H1 (cell line): Measurements from ENCODE around the gene ITGAV. TPM values are rescaled to one million over a fixed set of nuclear protein-coding genes. Genes with fewer than 3 reads are reported as not detected.

Source experiments
- CTCF ChIA-PET: fragments of 300-600 bp; sonication (Branson Sonifier 250); formaldehyde crosslinking; loops from one replicate; lab custom pipeline; 2021; ENCODE audit not compliant: partially characterized antibody; lab: Charles Lee
- POLR2A ChIA-PET: fragments of 300-600 bp; sonication (Branson Sonifier 250); formaldehyde crosslinking; loops from one replicate; lab custom pipeline; 2021; ENCODE audit warnings: inconsistent platforms; ENCODE audit not compliant: partially characterized antibody; lab: Charles Lee
- DNase-seq, 2 experiments: peaks; one replicate each; pipeline versions ENCODE4 v3.0.0 to v3.0.0-alpha.2; 2010 to 2022; ENCODE audit warnings: low spot score in 2 of 2, low read depth in 1 of 2, mixed read lengths in 1 of 2
- FAIRE-seq: peaks from 2 replicates; lab custom pipeline; 2011; peaks lifted over from hg19 to GRCh38; lab: Jason Lieb, UNC
- H2AFZ ChIP-seq: 2 replicates; pipeline ENCODE4 v1.8.1; 2012; ENCODE audit warnings: low read length, inconsistent platforms
- H2AK5ac ChIP-seq: 2 replicates; pipeline ENCODE4 v1.6.1; 2013; ENCODE audit warnings: low read depth, low read length
- H2BK120ac ChIP-seq: replicated peaks from 2 replicates; pipeline ENCODE3; 2013; ENCODE audit warnings: low read depth, low read length, inconsistent platforms
- H2BK12ac ChIP-seq: 2 replicates; pipeline ENCODE4 v1.6.1; 2013; ENCODE audit warnings: low read depth, low read length
- H2BK15ac ChIP-seq: 2 replicates; pipeline ENCODE4 v1.6.1; 2013; ENCODE audit warnings: low read length
- H2BK20ac ChIP-seq: 2 replicates; pipeline ENCODE4 v1.6.1; 2013; ENCODE audit warnings: low read length
- H2BK5ac ChIP-seq: 2 replicates; pipeline ENCODE4 v1.6.1; 2013; ENCODE audit warnings: low read depth, low read length
- H3K14ac ChIP-seq: 2 replicates; pipeline ENCODE4 v1.6.1; 2013; ENCODE audit warnings: inconsistent platforms; ENCODE audit not compliant: insufficient read length
- H3K18ac ChIP-seq: 2 replicates; pipeline ENCODE4 v1.6.1; 2013; ENCODE audit warnings: low read length; ENCODE audit errors: extremely low read depth
- H3K23ac ChIP-seq: 2 replicates; pipeline ENCODE4 v1.6.1; 2013; ENCODE audit warnings: inconsistent platforms; ENCODE audit not compliant: insufficient read length
- H3K23me2 ChIP-seq: 2 replicates; pipeline ENCODE4 v1.6.1; 2013; ENCODE audit warnings: low read depth, low read length
- H3K27ac ChIP-seq: 2 replicates; pipeline ENCODE4 v1.6.1; 2011; ENCODE audit warnings: low read depth, low read length, inconsistent platforms
- H3K27me3 ChIP-seq, 4 experiments: replicated peaks in 1 of 4; 1 replicate in 1 of 4; 2 replicates in 3 of 4; pipeline versions ENCODE4 v1.6.1 to v1.8.1; 2011 to 2013; ENCODE audit warnings: low read length in 3 of 4, mild to moderate bottlenecking in 3 of 4, inconsistent platforms in 2 of 4, mixed read lengths in 2 of 4, moderate library complexity in 1 of 4; ENCODE audit not compliant: control insufficient read depth in 3 of 4, insufficient read depth in 3 of 4; ENCODE audit errors: extremely low read depth in 1 of 4
- H3K36me3 ChIP-seq, 4 experiments: 2 replicates each; pipeline versions ENCODE4 v1.6.1 to v1.8.1; 2011 to 2013; ENCODE audit warnings: mild to moderate bottlenecking in 4 of 4, low read length in 3 of 4, moderate library complexity in 2 of 4, control low read depth in 1 of 4, inconsistent platforms in 1 of 4; ENCODE audit not compliant: insufficient read depth in 4 of 4, control insufficient read depth in 2 of 4
- H3K4ac ChIP-seq: replicated peaks from 2 replicates; pipeline ENCODE3; 2013; ENCODE audit warnings: low read length, low read depth, mixed read lengths, inconsistent platforms; ENCODE audit not compliant: insufficient read length
- H3K4me1 ChIP-seq, 4 experiments: replicated peaks in 1 of 4; 1 replicate in 1 of 4; 2 replicates in 3 of 4; pipeline versions ENCODE4 v1.6.1 to v1.8.1; 2011 to 2013; ENCODE audit warnings: low read length in 3 of 4, inconsistent platforms in 2 of 4, mixed read lengths in 1 of 4; ENCODE audit not compliant: insufficient read depth in 4 of 4, control insufficient read depth in 3 of 4
- H3K4me2 ChIP-seq, 2 experiments: 2 replicates each; pipeline versions ENCODE4 v1.6.1 to v1.8.1; 2011 to 2013; ENCODE audit warnings: low read depth in 2 of 2, low read length in 2 of 2, control low read depth in 1 of 2, inconsistent platforms in 1 of 2, mild to moderate bottlenecking in 1 of 2; ENCODE audit not compliant: insufficient read depth in 1 of 2
- H3K4me3 ChIP-seq, 4 experiments: fragments of 200-600, 300-600 bp in 1 of 4; sonication (generic), shearing (Covaris generic), sonication (Bioruptor Twin) in 1 of 4; 2 replicates each; pipeline versions ENCODE4 v1.5.1 to v1.8.1; 2011 to 2016; ENCODE audit warnings: low read length in 4 of 4, low read depth in 3 of 4, control low read depth in 2 of 4, inconsistent platforms in 2 of 4, mild to moderate bottlenecking in 2 of 4, mixed read lengths in 1 of 4, moderate library complexity in 1 of 4; ENCODE audit not compliant: insufficient read depth in 2 of 4; ENCODE audit errors: extremely low read depth in 1 of 4
- H3K56ac ChIP-seq: replicated peaks from 2 replicates; pipeline ENCODE3; 2013; ENCODE audit warnings: low read depth, mild to moderate bottlenecking, mixed read lengths, low read length, inconsistent platforms; ENCODE audit not compliant: insufficient read length
- H3K79me1 ChIP-seq: 2 replicates; pipeline ENCODE4 v1.6.1; 2013; ENCODE audit warnings: low read depth, low read length, control low read depth
- H3K79me2 ChIP-seq, 2 experiments: 2 replicates each; pipeline versions ENCODE4 v1.6.1 to v1.8.1; 2012 to 2013; ENCODE audit warnings: low read length in 2 of 2, mild to moderate bottlenecking in 2 of 2, inconsistent platforms in 1 of 2; ENCODE audit not compliant: insufficient read depth in 2 of 2, control insufficient read depth in 1 of 2
- H3K9ac ChIP-seq, 4 experiments: replicated peaks in 1 of 4; 1 replicate in 1 of 4; 2 replicates in 3 of 4; pipeline versions ENCODE4 v1.6.1 to v1.8.1; 2011 to 2013; ENCODE audit warnings: low read depth in 3 of 4, low read length in 3 of 4, control low read depth in 2 of 4, mild to moderate bottlenecking in 2 of 4, moderate library complexity in 2 of 4, inconsistent platforms in 1 of 4; ENCODE audit errors: extremely low read depth in 1 of 4
- H3K9me3 ChIP-seq, 2 experiments: 2 replicates each; pipeline versions ENCODE4 v1.6.1 to v1.8.1; 2012 to 2013; ENCODE audit warnings: mild to moderate bottlenecking in 2 of 2, moderate library complexity in 2 of 2, control low read depth in 1 of 2, inconsistent platforms in 1 of 2, low read depth in 1 of 2, low read length in 1 of 2, mixed read lengths in 1 of 2; ENCODE audit not compliant: insufficient read depth in 2 of 2
- H4K20me1 ChIP-seq, 2 experiments: replicated peaks in 1 of 2; 2 replicates each; pipeline versions ENCODE3 to v1.8.1; 2011 to 2013; ENCODE audit warnings: inconsistent platforms in 2 of 2, low read length in 2 of 2, mild to moderate bottlenecking in 1 of 2; ENCODE audit not compliant: insufficient read depth in 2 of 2, control insufficient read depth in 1 of 2
- H4K5ac ChIP-seq: 2 replicates; pipeline ENCODE4 v1.6.1; 2013; ENCODE audit warnings: low read length, low read depth, mixed read lengths, inconsistent platforms; ENCODE audit not compliant: insufficient read length
- H4K8ac ChIP-seq: 2 replicates; pipeline ENCODE4 v1.8.0; 2013; ENCODE audit warnings: mild to moderate bottlenecking, moderate library complexity, low read length, inconsistent platforms; ENCODE audit not compliant: insufficient read depth; ENCODE audit errors: extremely low read depth
- H4K91ac ChIP-seq: replicated peaks from 2 replicates; pipeline ENCODE3; 2013; ENCODE audit warnings: low read length, mixed read lengths, inconsistent platforms; ENCODE audit not compliant: insufficient read length
- BACH1 ChIP-seq: IDR thresholded peaks from 2 replicates; pipeline ENCODE4 v1.6.1; 2012; ENCODE audit warnings: low read length, improper control_type of control experiment
- CHD1 ChIP-seq: IDR thresholded peaks from 2 replicates; pipeline ENCODE4 v1.6.1; 2012; ENCODE audit warnings: low read depth, low read length, improper control_type of control experiment
- SIX5 ChIP-seq: IDR thresholded peaks from 2 replicates; pipeline ENCODE4 v1.6.1; 2011; ENCODE audit warnings: mild to moderate bottlenecking, low read depth, low read length
- WGBS, 2 experiments: shearing (Covaris generic) in 1 of 2; methylation state at CpG; one replicate each; pipeline versions ENCODE4 v1.1.6 to v1.1.7; 2013 to 2015; ENCODE audit warnings: low lambda C conversion rate in 2 of 2, mixed read lengths in 2 of 2, inconsistent platforms in 1 of 2, low coverage in 1 of 2, missing lambda C conversion rate in 1 of 2; ENCODE audit not compliant: insufficient replicate concordance in 2 of 2, insufficient coverage in 1 of 2, insufficient read length in 1 of 2; ENCODE audit errors: extremely low coverage in 1 of 2, missing lambda C conversion rate in 1 of 2; 5-methylcytosine and 5-hydroxymethylcytosine counted together
- polyA plus RNA-seq, 7 experiments: library from polyadenylated mRNA; depleted of rRNA in 3 of 7; stranded (reverse) in 5 of 7; unstranded in 2 of 7; fragments of >200 nt in 5 of 7; fragments of 200-250 nt in 2 of 7; gene quantifications; 1 replicate in 5 of 7; 2 replicates in 1 of 7; 4 replicates in 1 of 7; pipeline versions ENCODE4 v1.2.1 to v1.2.3, GENCODE V29; 2011 to 2013; ENCODE audit warnings: missing spikeins in 2 of 7, mixed read lengths in 2 of 7
- total RNA-seq: library from RNA; stranded (reverse); fragmentation: NEBNext Ultra II Directional; extraction: Animal tissue kit (Norgen Biotek cat#: 25700); gene quantifications from 2 replicates; pipeline ENCODE4 v1.2.1, GENCODE V29; 2021

ITGAV gene
- total and polyA plus RNA-seq, 2 of the 8 experiments (the other 6 are each of a cell fraction or from before 2014, with no cell fraction given): 11.7 to 42.4 TPM

GRCh38 chr2:186572705-186573104 is 17.2 kb upstream of the ITGAV start:
- H3K27me3 ChIP-seq: no peaks in the 10 kb centered on the region
- 96% methylated on average over 5 of the region's 5 CpGs; no CpG with 5 or more reads in 1 of the 2 experiments for WGBS, 2 experiments
- no peak overlapping the region for H3K27ac ChIP-seq
- H3K56ac ChIP-seq: no peak overlapping the region
- H2BK12ac ChIP-seq: no peak overlapping the region
- H4K20me1 ChIP-seq: no peaks in the 10 kb centered on the region
- TF ChIP-seq SIX5 (no peak), CHD1 (no peak), BACH1 (no peak)
- TF ChIP-seq, all 59 proteins: peak for 0
- no peak overlapping the region for H3K4me3 ChIP-seq
- H2BK20ac ChIP-seq: no peak overlapping the region
- DNase-seq (no peak), FAIRE-seq (no peak)
- H3K4me2 ChIP-seq: no peak overlapping the region
- H3K14ac ChIP-seq: no peak overlapping the region
- H2BK15ac ChIP-seq: no peak overlapping the region
- POLR2A ChIA-PET: no interaction called here
- no peaks in the 10 kb centered on the region for H3K79me1 ChIP-seq
- no peak overlapping the region for H3K23ac ChIP-seq
- no peaks in the 10 kb centered on the region for H3K36me3 ChIP-seq
- no peak overlapping the region for H4K8ac ChIP-seq
- no peaks in the 10 kb centered on the region for H3K23me2 ChIP-seq
- H4K5ac ChIP-seq: no peak overlapping the region
- H2BK120ac ChIP-seq: no peak overlapping the region
- no peak overlapping the region for H3K9ac ChIP-seq
- CTCF ChIA-PET: interaction anchor here (0.5 kb wide), 1 partner anchor 68 kb away, joined by 4 read pairs; no protein-coding TSS in a partner anchor
- no peaks in the 10 kb centered on the region for H3K79me2 ChIP-seq
- no peak overlapping the region for H2AFZ ChIP-seq
- 0 out of 4 replicates have a peak, but pooled peaks cover 0 to 3% of the 10 kb centered on the region in 2 experiments for H3K9me3 ChIP-seq
- no peak overlapping the region for H2AK5ac ChIP-seq
- H4K91ac ChIP-seq: no peak overlapping the region
- H3K4me1 ChIP-seq: peaks cover 0 to 2% (median 0%) of the 10 kb centered on the region in 4 experiments; a peak in 2 of 7 replicates
- no peak overlapping the region for H3K18ac ChIP-seq
- no peak overlapping the region for H3K4ac ChIP-seq
- H2BK5ac ChIP-seq: no peak overlapping the region
